Endodermal cell (in vitro differentiated cells): Measurements from ENCODE around the gene EME2. TPM values are rescaled to one million over a fixed set of nuclear protein-coding genes. Genes with fewer than 3 reads are reported as not detected.

ENCODE experiments used
- DNase-seq: peaks from one replicate; pipeline ENCODE4 v3.0.0-alpha.2; 2017
- H3K27ac ChIP-seq: 2 replicates; pipeline ENCODE4 v1.5.1; 2013; ENCODE audit warnings: mild to moderate bottlenecking, low read depth, low read length, moderate library complexity
- H3K27me3 ChIP-seq: 2 replicates; pipeline ENCODE4 v1.6.1; 2013; ENCODE audit warnings: mild to moderate bottlenecking, low read length, moderate library complexity; ENCODE audit not compliant: insufficient read depth, control insufficient read depth, poor library complexity, severe bottlenecking
- H3K36me3 ChIP-seq: 2 replicates; pipeline ENCODE4 v1.7.0; 2013; ENCODE audit warnings: mild to moderate bottlenecking, low read length, moderate library complexity; ENCODE audit not compliant: control insufficient read depth, insufficient read depth
- H3K4me1 ChIP-seq: one replicate; pipeline ENCODE4 v1.7.0; 2013; ENCODE audit warnings: low read length; ENCODE audit not compliant: control insufficient read depth, insufficient read depth
- H3K4me3 ChIP-seq: 2 replicates; pipeline ENCODE4 v1.5.1; 2013; ENCODE audit warnings: mild to moderate bottlenecking, low read length, moderate library complexity
- H3K9ac ChIP-seq: 2 replicates; pipeline ENCODE4 v1.6.1; 2013; ENCODE audit warnings: mild to moderate bottlenecking, low read length, moderate library complexity; ENCODE audit not compliant: poor library complexity, severe bottlenecking; ENCODE audit errors: extremely low read depth
- H3K9me3 ChIP-seq: 2 replicates; pipeline ENCODE4 v1.6.1; 2013; ENCODE audit warnings: mild to moderate bottlenecking, low read length, moderate library complexity; ENCODE audit not compliant: control insufficient read depth
- H3K27ac Mint-ChIP-seq: 2 replicates; pipeline ENCODE4 v1.8.0; 2020; ENCODE audit warnings: mixed read lengths
- H3K27me3 Mint-ChIP-seq: 2 replicates; pipeline ENCODE4 v1.8.0; 2021; ENCODE audit warnings: mild to moderate bottlenecking, mixed read lengths; ENCODE audit not compliant: insufficient read depth
- H3K36me3 Mint-ChIP-seq: 2 replicates; pipeline ENCODE4 v1.8.0; 2020; ENCODE audit warnings: low read depth, mixed read lengths
- H3K4me1 Mint-ChIP-seq: 2 replicates; pipeline ENCODE4 v1.8.0; 2020; ENCODE audit warnings: mixed read lengths
- H3K4me3 Mint-ChIP-seq: 2 replicates; pipeline ENCODE4 v1.8.0; 2020; ENCODE audit warnings: mild to moderate bottlenecking, moderate library complexity, mixed read lengths
- H3K9me3 Mint-ChIP-seq: 2 replicates; pipeline ENCODE4 v1.8.0; 2020; ENCODE audit warnings: mild to moderate bottlenecking, mixed read lengths
- WGBS, 2 experiments: methylation state at CpG; one replicate each; pipeline versions ENCODE4 v1.1.5 to v1.1.7; 2013; ENCODE audit warnings: missing lambda C conversion rate in 2 of 2, mixed read lengths in 1 of 2; ENCODE audit not compliant: insufficient coverage in 1 of 2, insufficient read length in 1 of 2; 5-methylcytosine and 5-hydroxymethylcytosine counted together
- microRNA-seq: library from miRNA; unstranded; fragments of <30 nt; microRNA quantifications from one replicate; pipeline ENCODE4 v1.2.0, GENCODE V29; 2020; ENCODE audit warnings: borderline microRNAs expressed
- total RNA-seq, 2 donors: library from RNA; stranded (reverse); fragmentation: NEBNext Ultra II Directional in 1 of 2; extraction: Animal tissue kit (Norgen Biotek cat#: 25700) in 1 of 2; gene quantifications; 2 replicates in 1 of 2; 3 replicates in 1 of 2; pipeline ENCODE4 v1.2.1, GENCODE V29; 2021
- TF ChIP-seq, protein P1 (sequence below): fragments of 200-600 bp; sonication (generic); conservative IDR thresholded peaks from 2 replicates; pipeline ENCODE4 v1.5.0; 2021; ENCODE audit warnings: antibody characterized with exemption, mild to moderate bottlenecking

Gene EME2
- total RNA-seq, 2 donors from 2014 or later: 34.3 to 64.3 TPM

DNA sequence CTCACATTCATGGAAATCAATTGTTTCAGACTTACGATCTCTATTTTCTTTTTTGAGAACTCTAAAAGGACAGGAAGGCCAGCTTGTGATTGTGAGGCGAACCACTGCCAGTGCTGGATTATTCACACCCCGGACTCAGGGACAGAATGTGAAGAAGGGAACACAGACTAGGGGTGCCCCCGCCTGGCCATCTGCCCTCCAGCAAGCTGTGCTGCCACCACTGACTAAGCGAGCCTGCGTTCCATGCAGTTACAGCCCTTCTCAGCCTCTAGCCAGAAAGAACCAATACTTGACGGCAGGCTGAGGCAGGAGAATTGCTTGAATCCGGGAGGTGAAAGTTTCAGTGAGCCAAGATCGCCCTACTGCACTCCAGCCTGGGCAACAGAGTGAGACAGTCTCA lies 51.2 kb downstream of the EME2 start:
- no peaks in the 10 kb centered on the region for H3K27me3 Mint-ChIP-seq
- no peaks in the 10 kb centered on the region for H3K27me3 ChIP-seq
- H3K4me3 Mint-ChIP-seq: no peak overlapping the region
- WGBS, 2 experiments: 56 to 71% methylated on average over 6 to 9 of the region's 9 CpGs
- no peak overlapping the region for H3K27ac Mint-ChIP-seq
- DNase-seq: peak; percentile 84
- H3K4me3 ChIP-seq: no peak overlapping the region
- peaks cover 13% of the 10 kb centered on the region for H3K4me1 Mint-ChIP-seq
- H3K36me3 Mint-ChIP-seq: peaks cover 6% of the 10 kb centered on the region
- H3K27ac ChIP-seq: no peak overlapping the region
- no peak overlapping the region for H3K9ac ChIP-seq
- H3K4me1 ChIP-seq: no peaks in the 10 kb centered on the region
- peaks cover 14% of the 10 kb centered on the region for H3K36me3 ChIP-seq
- no peaks in the 10 kb centered on the region for H3K9me3 Mint-ChIP-seq
- no peaks in the 10 kb centered on the region for H3K9me3 ChIP-seq
- TF ChIP-seq, protein P1, sequence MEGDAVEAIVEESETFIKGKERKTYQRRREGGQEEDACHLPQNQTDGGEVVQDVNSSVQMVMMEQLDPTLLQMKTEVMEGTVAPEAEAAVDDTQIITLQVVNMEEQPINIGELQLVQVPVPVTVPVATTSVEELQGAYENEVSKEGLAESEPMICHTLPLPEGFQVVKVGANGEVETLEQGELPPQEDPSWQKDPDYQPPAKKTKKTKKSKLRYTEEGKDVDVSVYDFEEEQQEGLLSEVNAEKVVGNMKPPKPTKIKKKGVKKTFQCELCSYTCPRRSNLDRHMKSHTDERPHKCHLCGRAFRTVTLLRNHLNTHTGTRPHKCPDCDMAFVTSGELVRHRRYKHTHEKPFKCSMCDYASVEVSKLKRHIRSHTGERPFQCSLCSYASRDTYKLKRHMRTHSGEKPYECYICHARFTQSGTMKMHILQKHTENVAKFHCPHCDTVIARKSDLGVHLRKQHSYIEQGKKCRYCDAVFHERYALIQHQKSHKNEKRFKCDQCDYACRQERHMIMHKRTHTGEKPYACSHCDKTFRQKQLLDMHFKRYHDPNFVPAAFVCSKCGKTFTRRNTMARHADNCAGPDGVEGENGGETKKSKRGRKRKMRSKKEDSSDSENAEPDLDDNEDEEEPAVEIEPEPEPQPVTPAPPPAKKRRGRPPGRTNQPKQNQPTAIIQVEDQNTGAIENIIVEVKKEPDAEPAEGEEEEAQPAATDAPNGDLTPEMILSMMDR: peak; percentile 68

DNA sequence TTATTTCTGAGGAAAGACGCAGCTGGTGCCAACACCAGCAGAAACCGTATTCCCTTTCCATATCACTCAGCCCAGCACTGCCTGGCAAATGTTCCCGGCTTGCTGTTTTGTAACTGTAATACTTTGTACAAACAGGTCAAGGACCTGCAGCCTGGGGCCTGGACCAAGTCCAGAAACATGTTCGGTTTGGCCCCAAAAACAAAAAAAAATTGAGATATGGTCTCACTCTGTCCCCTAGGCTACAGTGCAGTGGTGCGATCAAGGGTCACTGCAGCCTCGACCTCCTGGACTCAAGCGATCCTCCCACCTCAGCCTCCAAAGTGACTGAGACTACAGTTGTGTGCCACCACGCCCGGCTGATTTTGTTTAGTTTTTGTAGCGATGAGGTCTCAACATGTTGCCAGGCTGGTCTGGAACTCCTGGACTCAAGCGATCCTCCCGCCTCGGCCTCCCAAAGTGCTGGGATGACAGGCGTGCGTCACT lies 52.8 kb downstream of the EME2 start:
- H3K9me3 ChIP-seq: no peaks in the 10 kb centered on the region
- H3K27me3 Mint-ChIP-seq: no peaks in the 10 kb centered on the region
- no peak overlapping the region for H3K9ac ChIP-seq
- 90 to 91% methylated on average over 15 of the region's 15 CpGs for WGBS, 2 experiments
- no peak overlapping the region for H3K27ac ChIP-seq
- H3K9me3 Mint-ChIP-seq: no peaks in the 10 kb centered on the region
- peaks cover 6% of the 10 kb centered on the region for H3K36me3 Mint-ChIP-seq
- peak overlapping the region; percentile 78 for H3K4me3 ChIP-seq
- H3K4me1 ChIP-seq: no peaks in the 10 kb centered on the region
- no peak overlapping the region for H3K27ac Mint-ChIP-seq
- no peak for DNase-seq
- peaks cover 18% of the 10 kb centered on the region for H3K4me1 Mint-ChIP-seq
- no peaks in the 10 kb centered on the region for H3K27me3 ChIP-seq
- TF ChIP-seq, protein P1: no peak
- H3K36me3 ChIP-seq: peaks cover 14% of the 10 kb centered on the region
- peak overlapping the region; percentile 48 for H3K4me3 Mint-ChIP-seq

Small RNA genes lying within 50 kb of the gene (microRNA-seq; reads per million reads assigned to microRNA genes)
- not detected for gene MIR3177

Other genes starting within 250 kb of the EME2 start
- gene TMEM204, start 239.1 kb upstream of the EME2 start, total RNA-seq: not detected
- gene IFT140, start 160.7 kb upstream of the EME2 start, total RNA-seq: 10 to 100 TPM; 43.0 to 58.9 TPM
- 10 to 100 TPM; 29.2 to 40.0 TPM for gene CRAMP1, start 160.4 kb upstream of the EME2 start, total RNA-seq
- gene JPT2, start 94.5 kb upstream of the EME2 start, total RNA-seq: 100 to 1,000 TPM; 161 to 168 TPM
- gene MAPK8IP3, start 66.6 kb upstream of the EME2 start, total RNA-seq: 10 to 100 TPM; 76.0 to 84.0 TPM
- gene NME3, start 1.3 kb upstream of the EME2 start, total RNA-seq: 10 to 100 TPM; 70.3 to 73.6 TPM
- 100 to 1,000 TPM; 137 to 164 TPM for gene MRPS34, start 324 bp downstream of the EME2 start, total RNA-seq
- gene SPSB3, start 9.8 kb downstream of the EME2 start, total RNA-seq: 10 to 100 TPM; 28.0 to 28.1 TPM
- 10 to 100 TPM; 61.1 to 61.5 TPM for gene NUBP2, start 10.2 kb downstream of the EME2 start, total RNA-seq
- not detected for gene IGFALS, start 20.9 kb downstream of the EME2 start, total RNA-seq
- gene HAGH, start 54.0 kb downstream of the EME2 start, total RNA-seq: 10 to 100 TPM; 47.8 to 52.9 TPM
- gene FAHD1, start 54.4 kb downstream of the EME2 start, total RNA-seq: 10 to 100 TPM; 16.6 to 16.9 TPM
- gene MEIOB, start 99.4 kb downstream of the EME2 start, total RNA-seq: not detected
- gene HS3ST6, start 145.6 kb downstream of the EME2 start, total RNA-seq: not detected
- 10 to 100 TPM; 20.6 to 23.5 TPM for gene MSRB1, start 170.4 kb downstream of the EME2 start, total RNA-seq
- not detected for gene RPL3L, start 181.9 kb downstream of the EME2 start, total RNA-seq
- gene NDUFB10, start 186.7 kb downstream of the EME2 start, total RNA-seq: 100 to 1,000 TPM; 167 to 192 TPM
- 1,000 to 10,000 TPM; 3,064 to 3,492 TPM for gene RPS2, start 192.0 kb downstream of the EME2 start, total RNA-seq
- gene RNF151, start 194.0 kb downstream of the EME2 start, total RNA-seq: under 1 TPM in 1 of 2 donors, not detected in 1; 0.44 TPM
- 10 to 100 TPM; 43.4 to 49.7 TPM for gene TBL3, start 199.2 kb downstream of the EME2 start, total RNA-seq
- gene NOXO1, start 208.7 kb downstream of the EME2 start, total RNA-seq: under 1 TPM in 1 of 2 donors, not detected in 1; 0.42 TPM
- gene GFER, start 211.4 kb downstream of the EME2 start, total RNA-seq: 10 to 100 TPM; 40.3 to 45.5 TPM
- gene SYNGR3, start 217.2 kb downstream of the EME2 start, total RNA-seq: 10 to 100 TPM in 1 of 2 donors, 1 to 10 TPM in 1; 7.0 to 11.2 TPM
- 10 to 100 TPM; 45.6 to 49.5 TPM for gene ZNF598, start 237.0 kb downstream of the EME2 start, total RNA-seq
- gene NPW, start 247.0 kb downstream of the EME2 start, total RNA-seq: 1 to 10 TPM; 1.2 to 1.9 TPM